Uterus (tissue), 4 donors: ENCODE measurements around the gene ROBO2. TPM values are rescaled to one million over a fixed set of nuclear protein-coding genes. Genes with fewer than 3 reads are reported as not detected.

ENCODE experiments used
- DNase-seq, 2 donors: peaks; one replicate each; pipeline ENCODE4 v3.0.0-alpha.2; 2019 to 2020
- H3K27ac ChIP-seq, 2 donors: fragments of 200-600 bp; sonication (generic); 1 replicate in 1 of 2; 2 replicates in 1 of 2; pipeline ENCODE4 v1.5.1; 2016 to 2018
- H3K27me3 ChIP-seq, 2 donors: fragments of 200-600 bp; sonication (generic); one replicate each; pipeline ENCODE4 v1.5.1; 2018 to 2019; ENCODE audit warnings: control low read depth in 1 of 2
- H3K36me3 ChIP-seq, 2 donors: fragments of 200-600 bp; sonication (generic); one replicate each; pipeline ENCODE4 v1.5.1; 2019; ENCODE audit warnings: control low read depth in 1 of 2
- H3K4me1 ChIP-seq, 2 donors: fragments of 200-600 bp; sonication (generic); one replicate each; pipeline ENCODE4 v1.5.1; 2018 to 2019; ENCODE audit warnings: control low read depth in 1 of 2
- H3K4me3 ChIP-seq, 2 donors: fragments of 200-600 bp; sonication (generic); 1 replicate in 1 of 2; 2 replicates in 1 of 2; pipeline ENCODE4 v1.5.1; 2018 to 2019; ENCODE audit warnings: mild to moderate bottlenecking in 1 of 2
- H3K9me3 ChIP-seq, 2 donors: fragments of 200-600 bp; sonication (generic); one replicate each; pipeline ENCODE4 v1.5.1; 2019; ENCODE audit warnings: control low read depth in 1 of 2
- CTCF ChIP-seq, 4 experiments: fragments of 200-600 bp in 2 of 4; fragments of 450-650 bp in 2 of 4; sonication (generic) in 2 of 4; IDR thresholded peaks; one replicate each; pipeline ENCODE4 v1.5.1; 2016 to 2019; ENCODE audit warnings: antibody characterized with exemption in 4 of 4, mild to moderate bottlenecking in 2 of 4, moderate library complexity in 1 of 4
- POLR2A ChIP-seq, 2 donors: fragments of 450-650 bp; IDR thresholded peaks; one replicate each; pipeline ENCODE4 v1.6.1; 2016; ENCODE audit warnings: antibody characterized with exemption in 2 of 2, mild to moderate bottlenecking in 1 of 2, moderate library complexity in 1 of 2
- intact Hi-C: fragments of 100-400 bp; cut with DNase I; formaldehyde crosslinking; loops from one replicate; pipeline ENCODE4 v1.15.1; 2023; ENCODE audit warnings: low total_unique reads
- total RNA-seq, 4 donors: library from RNA; depleted of rRNA in 3 of 4; stranded (reverse); fragments of >200 nt in 3 of 4; gene quantifications; one replicate each; pipeline versions ENCODE4 v1.1.0 to v1.2.4, GENCODE V29; 2014 to 2023
- donor health status: DM: yes; HTN: yes; CAD: no.

Gene ROBO2
- total RNA-seq, 4 donors from 2014 or later = 0.26 to 51.3 (median 0.49) TPM; not detected in 1

- H3K4me3 ChIP-seq = no peak overlapping the region
- no peaks in the 10 kb centered on the region for H3K27me3 ChIP-seq
- intact Hi-C loops = no loop called here
- no peaks in the 10 kb centered on the region for H3K36me3 ChIP-seq
- TF ChIP-seq CTCF (IDR thresholded peaks at IDR 0.05) = no peak
- TF ChIP-seq POLR2A (IDR thresholded peaks at IDR 0.05) = no peak
- H3K9me3 ChIP-seq = no peaks in the 10 kb centered on the region
- no peaks in the 10 kb centered on the region for H3K4me1 ChIP-seq
- no peak for DNase-seq
- no peak overlapping the region for H3K27ac ChIP-seq
These were observed 285.8 kb downstream of the ROBO2 start for GRCh38 chr3:77325702-77326101.

GRCh38 chr3:77326586-77326985, 286.7 kb downstream of the ROBO2 start:
- no peaks in the 10 kb centered on the region for H3K36me3 ChIP-seq
- H3K4me3 ChIP-seq = no peak overlapping the region
- TF ChIP-seq POLR2A (IDR thresholded peaks at IDR 0.05) (no peak), CTCF (IDR thresholded peaks at IDR 0.05) (no peak)
- H3K4me1 ChIP-seq = no peaks in the 10 kb centered on the region
- no peak for DNase-seq
- no peak overlapping the region for H3K27ac ChIP-seq
- intact Hi-C loops = no loop called here
- no peaks in the 10 kb centered on the region for H3K27me3 ChIP-seq
- H3K9me3 ChIP-seq = no peaks in the 10 kb centered on the region

- TF ChIP-seq POLR2A (IDR thresholded peaks at IDR 0.05) = no peak
- no peak for TF ChIP-seq CTCF (IDR thresholded peaks at IDR 0.05)
- no peak for DNase-seq
- H3K27me3 ChIP-seq = no peaks in the 10 kb centered on the region
- no peaks in the 10 kb centered on the region for H3K36me3 ChIP-seq
- no peak overlapping the region for H3K4me3 ChIP-seq
- no peak overlapping the region for H3K27ac ChIP-seq
- no peaks in the 10 kb centered on the region for H3K4me1 ChIP-seq
- H3K9me3 ChIP-seq = no peaks in the 10 kb centered on the region
- intact Hi-C loops = no loop called here
These were observed 288.8 kb downstream of the ROBO2 start for GRCh38 chr3:77328690-77329089.

- intact Hi-C loops = no loop called here
- no peaks in the 10 kb centered on the region for H3K27me3 ChIP-seq
- H3K4me3 ChIP-seq = no peak overlapping the region
- TF ChIP-seq CTCF (IDR thresholded peaks at IDR 0.05) (no peak), POLR2A (IDR thresholded peaks at IDR 0.05) (no peak)
- DNase-seq = no peak
- no peak overlapping the region for H3K27ac ChIP-seq
- H3K36me3 ChIP-seq = no peaks in the 10 kb centered on the region
- no peaks in the 10 kb centered on the region for H3K9me3 ChIP-seq
- H3K4me1 ChIP-seq = no peaks in the 10 kb centered on the region
These were observed 289.2 kb downstream of the ROBO2 start for GRCh38 chr3:77329116-77329515.

GRCh38 chr3:77338195-77338594, 298.3 kb downstream of the ROBO2 start:
- Histone ChIP-seq H3K9me3 (no peaks in the 10 kb centered on the region), H3K4me1 (no peaks in the 10 kb centered on the region), H3K27ac (no peak overlapping the region), H3K27me3 (no peaks in the 10 kb centered on the region), H3K4me3 (no peak overlapping the region), H3K36me3 (no peaks in the 10 kb centered on the region)
- TF ChIP-seq CTCF (IDR thresholded peaks at IDR 0.05) (no peak), POLR2A (IDR thresholded peaks at IDR 0.05) (no peak)
- DNase-seq = no peak
- intact Hi-C loops = no loop called here
